Vagina (tissue), 2 donors: ENCODE results near the gene CORIN.

Experiments
- CTCF ChIP-seq, 3 experiments: fragments of 450-650 bp in 2 of 3; fragments of 200-600 bp in 1 of 3; sonication (generic) in 1 of 3; IDR thresholded peaks; one replicate each; pipeline ENCODE4 v1.5.1; 2017 to 2019; ENCODE audit warnings: antibody characterized with exemption in 3 of 3, mild to moderate bottlenecking in 2 of 3, moderate library complexity in 2 of 3
- POLR2A ChIP-seq, 2 donors: fragments of 450-650 bp; IDR thresholded peaks; one replicate each; pipeline ENCODE4 v1.6.1; 2017; ENCODE audit warnings: antibody characterized with exemption in 2 of 2, mild to moderate bottlenecking in 2 of 2, moderate library complexity in 2 of 2
- POLR2AphosphoS5 ChIP-seq, 2 donors: sonication (generic); formaldehyde crosslinking; IDR thresholded peaks; one replicate each; pipeline ENCODE4 v1.9.0; 2017; ENCODE audit warnings: antibody characterized with exemption in 2 of 2, mild to moderate bottlenecking in 2 of 2, low read depth in 1 of 2; ENCODE audit not compliant: insufficient read depth in 1 of 2

GRCh38 chr4:47561331-47561730 is 276.5 kb downstream of the CORIN start:
- TF ChIP-seq POLR2AphosphoS5 (IDR thresholded peaks at IDR 0.05; ENCODE audit: insufficient read depth in 1 of 2, low read depth in 1 of 2) (no peak), CTCF (IDR thresholded peaks at IDR 0.05) (no peak), POLR2A (IDR thresholded peaks at IDR 0.05) (no peak)
